ENCODE measurements around the gene OPHN1. TPM values are rescaled to one million over a fixed set of nuclear protein-coding genes. Genes with fewer than 3 reads are reported as not detected.

Gene OPHN1
- total and polyA plus RNA-seq, 2 experiments from 2014 or later: 4.5 to 5.6 TPM

GRCh38 chrX:68419975-68420374 is 13.3 kb downstream of the OPHN1 start:
- Histone ChIP-seq H3K9me2 (replicated peaks; ENCODE audit: insufficient read depth) (no peaks in the 10 kb centered on the region), H2AFZ (no peak overlapping the region), H3K9me3 (ENCODE audit: low read depth) (no peaks in the 10 kb centered on the region), H3K4me3 (no peak overlapping the region), H3K4me2 (no peak overlapping the region), H3K79me2 (no peaks in the 10 kb centered on the region), H3K4me1 (ENCODE audit: insufficient read depth) (no peaks in the 10 kb centered on the region), H3K36me3 (replicated peaks; ENCODE audit: insufficient read depth, low read depth) (no peaks in the 10 kb centered on the region), H4K20me1 (ENCODE audit: insufficient read depth, poor library complexity, severe bottlenecking) (no peaks in the 10 kb centered on the region), H3K27ac (no peak overlapping the region), H3K27me3 (no peaks in the 10 kb centered on the region)
- no peak for DNase-seq (ENCODE audit: low spot score)
- no peak for TF ChIP-seq CTCF (IDR thresholded peaks at IDR 0.05; ENCODE audit: poor library complexity)
- no peak for TF ChIP-seq EZH2 (IDR thresholded peaks at IDR 0.05; ENCODE audit: borderline replicate concordance)
- TF ChIP-seq EZH2phosphoT487 (IDR thresholded peaks at IDR 0.05; ENCODE audit: low read depth, severe bottlenecking, unreplicated experiment): no peak
- 51% methylated on average over 3 of the region's 3 CpGs for WGBS (ENCODE audit: low lambda C conversion rate, missing lambda C conversion rate)

GRCh38 chrX:68417651-68418050 is 15.6 kb downstream of the OPHN1 start:
- no peak overlapping the region for H2AFZ ChIP-seq
- WGBS (ENCODE audit: low lambda C conversion rate, missing lambda C conversion rate): 70% methylated on average over 2 of the region's 2 CpGs
- no peaks in the 10 kb centered on the region for H3K4me1 ChIP-seq (ENCODE audit: insufficient read depth)
- H3K4me2 ChIP-seq: no peak overlapping the region
- no peak overlapping the region for H3K4me3 ChIP-seq
- H3K27ac ChIP-seq: no peak overlapping the region
- DNase-seq (ENCODE audit: low spot score): no peak
- H3K79me2 ChIP-seq: no peaks in the 10 kb centered on the region
- H3K9me2 ChIP-seq (replicated peaks; ENCODE audit: insufficient read depth): no peaks in the 10 kb centered on the region
- H4K20me1 ChIP-seq (ENCODE audit: insufficient read depth, poor library complexity, severe bottlenecking): no peaks in the 10 kb centered on the region
- no peaks in the 10 kb centered on the region for H3K9me3 ChIP-seq (ENCODE audit: low read depth)
- no peaks in the 10 kb centered on the region for H3K27me3 ChIP-seq
- no peaks in the 10 kb centered on the region for H3K36me3 ChIP-seq (replicated peaks; ENCODE audit: insufficient read depth, low read depth)
- TF ChIP-seq EZH2phosphoT487 (IDR thresholded peaks at IDR 0.05; ENCODE audit: low read depth, severe bottlenecking, unreplicated experiment) (no peak), CTCF (IDR thresholded peaks at IDR 0.05; ENCODE audit: poor library complexity) (no peak), EZH2 (IDR thresholded peaks at IDR 0.05; ENCODE audit: borderline replicate concordance) (no peak)

- Histone ChIP-seq H2AFZ (no peak overlapping the region), H3K27ac (no peak overlapping the region), H3K36me3 (replicated peaks; ENCODE audit: insufficient read depth, low read depth) (no peaks in the 10 kb centered on the region), H3K4me1 (ENCODE audit: insufficient read depth) (no peaks in the 10 kb centered on the region), H3K4me2 (no peak overlapping the region), H3K79me2 (no peaks in the 10 kb centered on the region), H3K9me3 (ENCODE audit: low read depth) (no peaks in the 10 kb centered on the region), H3K27me3 (no peaks in the 10 kb centered on the region), H3K9me2 (replicated peaks; ENCODE audit: insufficient read depth) (no peaks in the 10 kb centered on the region), H3K4me3 (no peak overlapping the region), H4K20me1 (ENCODE audit: insufficient read depth, poor library complexity, severe bottlenecking) (no peaks in the 10 kb centered on the region)
- DNase-seq (ENCODE audit: low spot score): no peak
- no peak for TF ChIP-seq EZH2phosphoT487 (IDR thresholded peaks at IDR 0.05; ENCODE audit: low read depth, severe bottlenecking, unreplicated experiment)
- TF ChIP-seq CTCF (IDR thresholded peaks at IDR 0.05; ENCODE audit: poor library complexity): no peak
- no peak for TF ChIP-seq EZH2 (IDR thresholded peaks at IDR 0.05; ENCODE audit: borderline replicate concordance)
- 59% methylated on average over 3 of the region's 3 CpGs for WGBS (ENCODE audit: low lambda C conversion rate, missing lambda C conversion rate)
Observed at GRCh38 chrX:68416592-68416991, 16.7 kb downstream of the OPHN1 start.

- no peaks in the 10 kb centered on the region for H3K79me2 ChIP-seq
- TF ChIP-seq EZH2 (IDR thresholded peaks at IDR 0.05; ENCODE audit: borderline replicate concordance) (no peak), EZH2phosphoT487 (IDR thresholded peaks at IDR 0.05; ENCODE audit: low read depth, severe bottlenecking, unreplicated experiment) (no peak), CTCF (IDR thresholded peaks at IDR 0.05; ENCODE audit: poor library complexity) (no peak)
- WGBS (ENCODE audit: low lambda C conversion rate, missing lambda C conversion rate): 64% methylated on average over 1 of the region's 1 CpG
- H3K4me3 ChIP-seq: no peak overlapping the region
- no peak overlapping the region for H3K4me2 ChIP-seq
- no peaks in the 10 kb centered on the region for H3K9me3 ChIP-seq (ENCODE audit: low read depth)
- no peak for DNase-seq (ENCODE audit: low spot score)
- H3K27me3 ChIP-seq: no peaks in the 10 kb centered on the region
- H3K36me3 ChIP-seq (replicated peaks; ENCODE audit: insufficient read depth, low read depth): no peaks in the 10 kb centered on the region
- no peak overlapping the region for H3K27ac ChIP-seq
- H3K4me1 ChIP-seq (ENCODE audit: insufficient read depth): no peaks in the 10 kb centered on the region
- no peaks in the 10 kb centered on the region for H4K20me1 ChIP-seq (ENCODE audit: insufficient read depth, poor library complexity, severe bottlenecking)
- no peaks in the 10 kb centered on the region for H3K9me2 ChIP-seq (replicated peaks; ENCODE audit: insufficient read depth)
- no peak overlapping the region for H2AFZ ChIP-seq
Observed at GRCh38 chrX:68415316-68415715, 18.0 kb downstream of the OPHN1 start.

Data from hepatocyte (in vitro differentiated cells).